HEK293 (cell line): ENCODE measurements around the gene HSD17B12.
A peak's percentile ranks its signal among the peaks of the same experiment; 100 is the strongest.

ENCODE experiments used
- GLIS2 ChIP-seq: fragments of 450-650 bp; formaldehyde crosslinking; IDR thresholded peaks from 2 replicates; pipeline ENCODE4 v1.5.1; 2016; ENCODE audit warnings: missing biosample characterization, missing genetic modification characterization
- HIC1 ChIP-seq: fragments of 450-650 bp; formaldehyde crosslinking; IDR thresholded peaks from 2 replicates; pipeline ENCODE4 v1.5.1; 2016; ENCODE audit warnings: missing biosample characterization, missing genetic modification characterization
- INSM2 ChIP-seq: fragments of 450-650 bp; formaldehyde crosslinking; IDR thresholded peaks from 2 replicates; pipeline ENCODE4 v1.5.1; 2016; ENCODE audit warnings: missing biosample characterization, missing genetic modification characterization
- KLF10 ChIP-seq: fragments of 450-650 bp; IDR thresholded peaks from 2 replicates; pipeline ENCODE4 v1.5.1; 2018; ENCODE audit warnings: missing biosample characterization, mild to moderate bottlenecking, missing genetic modification characterization
- KLF17 ChIP-seq: fragments of 450-650 bp; formaldehyde crosslinking; IDR thresholded peaks from 2 replicates; pipeline ENCODE4 v1.5.1; 2016; ENCODE audit warnings: missing biosample characterization, missing genetic modification characterization
- KLF8 ChIP-seq: fragments of 450-650 bp; formaldehyde crosslinking; IDR thresholded peaks from 2 replicates; pipeline ENCODE4 v1.5.1; 2016; ENCODE audit warnings: missing biosample characterization, missing genetic modification characterization
- PATZ1 ChIP-seq: fragments of 450-650 bp; formaldehyde crosslinking; IDR thresholded peaks from 2 replicates; pipeline ENCODE4 v1.5.1; 2016; ENCODE audit warnings: missing biosample characterization, missing genetic modification characterization
- REPIN1 ChIP-seq: fragments of 450-650 bp; formaldehyde crosslinking; IDR thresholded peaks from 2 replicates; pipeline ENCODE4 v1.5.1; 2017; ENCODE audit warnings: missing biosample characterization, missing genetic modification characterization, low read depth
- SCRT2 ChIP-seq: fragments of 450-650 bp; formaldehyde crosslinking; IDR thresholded peaks from 2 replicates; pipeline ENCODE4 v1.5.1; 2016; ENCODE audit warnings: missing biosample characterization, missing genetic modification characterization
- SP2 ChIP-seq: fragments of 450-650 bp; formaldehyde crosslinking; IDR thresholded peaks from 2 replicates; pipeline ENCODE4 v1.5.1; 2016; ENCODE audit warnings: missing biosample characterization, missing genetic modification characterization
- SP3 ChIP-seq: fragments of 450-650 bp; formaldehyde crosslinking; IDR thresholded peaks from 2 replicates; pipeline ENCODE4 v1.5.1; 2016; ENCODE audit warnings: missing biosample characterization, missing genetic modification characterization
- YY2 ChIP-seq: fragments of 450-650 bp; formaldehyde crosslinking; IDR thresholded peaks from 2 replicates; pipeline ENCODE4 v1.5.1; 2016; ENCODE audit warnings: missing biosample characterization, missing genetic modification characterization
- ZFP69B ChIP-seq: fragments of 450-650 bp; formaldehyde crosslinking; IDR thresholded peaks from 2 replicates; pipeline ENCODE4 v1.5.1; 2016; ENCODE audit warnings: missing biosample characterization, missing genetic modification characterization
- ZNF16 ChIP-seq: fragments of 450-650 bp; formaldehyde crosslinking; IDR thresholded peaks from 2 replicates; pipeline ENCODE4 v1.5.1; 2016; ENCODE audit warnings: low read depth, missing biosample characterization, missing genetic modification characterization
- ZNF2 ChIP-seq: fragments of 450-650 bp; formaldehyde crosslinking; IDR thresholded peaks from 2 replicates; pipeline ENCODE4 v1.5.1; 2016; ENCODE audit warnings: missing biosample characterization, missing genetic modification characterization
- ZNF23 ChIP-seq: fragments of 450-650 bp; formaldehyde crosslinking; IDR thresholded peaks from 2 replicates; pipeline ENCODE4 v1.5.1; 2016; ENCODE audit warnings: missing biosample characterization, missing genetic modification characterization, borderline replicate concordance
- ZNF350 ChIP-seq: fragments of 450-650 bp; formaldehyde crosslinking; IDR thresholded peaks from 2 replicates; pipeline ENCODE4 v1.5.0; 2017; ENCODE audit warnings: missing biosample characterization, mild to moderate bottlenecking, missing genetic modification characterization
- ZNF37A ChIP-seq: fragments of 450-650 bp; IDR thresholded peaks from 2 replicates; pipeline ENCODE4 v1.5.1; 2018; ENCODE audit warnings: missing biosample characterization, missing genetic modification characterization
- ZNF404 ChIP-seq: fragments of 450-650 bp; formaldehyde crosslinking; IDR thresholded peaks from 2 replicates; pipeline ENCODE4 v1.5.1; 2017; ENCODE audit warnings: missing biosample characterization, missing genetic modification characterization
- ZNF473 ChIP-seq: fragments of 450-650 bp; formaldehyde crosslinking; IDR thresholded peaks from 2 replicates; pipeline ENCODE4 v1.5.1; 2017; ENCODE audit warnings: missing biosample characterization, missing genetic modification characterization
- ZNF580 ChIP-seq: fragments of 450-650 bp; formaldehyde crosslinking; IDR thresholded peaks from 2 replicates; pipeline ENCODE4 v1.5.1; 2016; ENCODE audit warnings: missing biosample characterization, missing genetic modification characterization
- ZNF621 ChIP-seq: fragments of 450-650 bp; formaldehyde crosslinking; IDR thresholded peaks from 2 replicates; pipeline ENCODE4 v1.5.1; 2017; ENCODE audit warnings: missing biosample characterization, missing genetic modification characterization
- ZNF626 ChIP-seq: fragments of 450-650 bp; sonication (Bioruptor Pico); formaldehyde crosslinking; IDR thresholded peaks from 2 replicates; pipeline ENCODE4 v1.5.1; 2018; ENCODE audit warnings: missing biosample characterization, missing genetic modification characterization, inconsistent platforms
- ZNF629 ChIP-seq: fragments of 450-650 bp; formaldehyde crosslinking; IDR thresholded peaks from 2 replicates; pipeline ENCODE4 v1.5.1; 2017; ENCODE audit warnings: missing biosample characterization, missing genetic modification characterization
- ZNF664 ChIP-seq: fragments of 450-650 bp; formaldehyde crosslinking; IDR thresholded peaks from 2 replicates; pipeline ENCODE4 v1.5.1; 2016; ENCODE audit warnings: missing biosample characterization, missing genetic modification characterization
- ZNF670 ChIP-seq: fragments of 450-650 bp; formaldehyde crosslinking; IDR thresholded peaks from 2 replicates; pipeline ENCODE4 v1.5.1; 2016; ENCODE audit warnings: missing biosample characterization, missing genetic modification characterization, low read depth
- ZNF692 ChIP-seq: fragments of 450-650 bp; formaldehyde crosslinking; IDR thresholded peaks from 2 replicates; pipeline ENCODE4 v1.5.1; 2016; ENCODE audit warnings: missing biosample characterization, missing genetic modification characterization
- ZNF837 ChIP-seq: fragments of 450-650 bp; formaldehyde crosslinking; IDR thresholded peaks from 2 replicates; pipeline ENCODE4 v1.5.1; 2016; ENCODE audit warnings: missing biosample characterization, missing genetic modification characterization
- ZSCAN18 ChIP-seq: fragments of 450-650 bp; formaldehyde crosslinking; IDR thresholded peaks from 2 replicates; pipeline ENCODE4 v1.5.1; 2016; ENCODE audit warnings: missing biosample characterization, missing genetic modification characterization
- ZXDB ChIP-seq: fragments of 450-650 bp; formaldehyde crosslinking; IDR thresholded peaks from 2 replicates; pipeline ENCODE4 v1.5.1; 2016; ENCODE audit warnings: missing biosample characterization, missing genetic modification characterization

Gene HSD17B12

GRCh38 chr11:43880640-43881159, 200.2 kb downstream of the HSD17B12 start, which contains the start of gene ALKBH3 (continued):
- TF ChIP-seq ZNF692 (tag by site-specific recombination) (peak; percentile 78), ZNF404 (tag by site-specific recombination) (no peak), ZNF621 (tag by site-specific recombination) (no peak), ZXDB (tag by site-specific recombination) (peak; percentile 98), ZNF580 (tag by site-specific recombination) (peak; percentile 90), KLF17 (tag by site-specific recombination) (peak; percentile 96), ZNF626 (tag by site-specific recombination) (no peak), ZNF473 (no peak), ZNF16 (tag by site-specific recombination) (no peak), ZFP69B (tag by site-specific recombination) (peak; percentile 67; the same call in 1 of the 2 replicates), ZNF837 (tag by site-specific recombination) (no peak), ZSCAN18 (tag by site-specific recombination) (no peak), ZNF629 (tag by site-specific recombination) (peak; percentile 77), INSM2 (tag by site-specific recombination) (peak; percentile 77; the same call in 1 of the 2 replicates), ZNF670 (no peak), PATZ1 (tag by site-specific recombination) (peak; percentile 53; the same call in 1 of the 2 replicates), KLF10 (tag by site-specific recombination) (peak; percentile 30; the same call in 1 of the 2 replicates), ZNF2 (tag by site-specific recombination) (peak; percentile 94), ZNF23 (no peak), KLF8 (tag by site-specific recombination) (peak; percentile 83; the same call in 1 of the 2 replicates), SP2 (tag by site-specific recombination) (peak; percentile 91), ZNF664 (tag by site-specific recombination) (no peak; the same call in 1 of the 2 replicates), GLIS2 (tag by site-specific recombination) (no peak), ZNF37A (tag by site-specific recombination) (no peak), SCRT2 (tag by site-specific recombination) (peak; percentile 40; the same call in 1 of the 2 replicates), HIC1 (tag by site-specific recombination) (no peak), REPIN1 (tag by site-specific recombination) (0 out of 2 replicates have a peak, but pooled peaks have one; percentile 80), ZNF350 (tag by site-specific recombination) (0 out of 2 replicates have a peak, but pooled peaks have one; percentile 37), SP3 (peak; percentile 58), YY2 (tag by site-specific recombination) (peak; percentile 76)
